Left ventricle myocardium inferior (tissue), 1 donor: Measurements from ENCODE around the gene GTF3C6. TPM values are rescaled to one million over a fixed set of nuclear protein-coding genes. Genes with fewer than 3 reads are reported as not detected.

Source experiments
- DNase-seq: peaks from one replicate; pipeline ENCODE4 v3.0.0-alpha.2; 2020
- H3K27ac ChIP-seq: fragments of 200-600 bp; replicated peaks from 2 replicates; pipeline ENCODE4 v1.8.0; 2021
- H3K27me3 ChIP-seq: fragments of 200-600 bp; 2 replicates; pipeline ENCODE4 v1.8.0; 2021; ENCODE audit warnings: low read depth
- H3K36me3 ChIP-seq: fragments of 200-600 bp; 2 replicates; pipeline ENCODE4 v1.8.0; 2021
- H3K4me1 ChIP-seq: fragments of 200-600 bp; 2 replicates; pipeline ENCODE4 v1.8.0; 2021
- H3K4me3 ChIP-seq: fragments of 200-600 bp; 2 replicates; pipeline ENCODE4 v1.8.0; 2021; ENCODE audit warnings: mild to moderate bottlenecking, moderate library complexity
- H3K9me3 ChIP-seq: fragments of 200-600 bp; replicated peaks from 2 replicates; pipeline ENCODE4 v1.8.0; 2021
- intact Hi-C: fragments of 100-400 bp; cut with micrococcal nuclease; formaldehyde crosslinking; loops from one replicate; pipeline ENCODE4 v1.11.0; 2022
- total RNA-seq: library from RNA; stranded (reverse); fragmentation: NEBNext Ultra II Directional; extraction: Animal tissue kit (Norgen Biotek cat#: 25700); gene quantifications from one replicate; pipeline ENCODE4 v1.2.1, GENCODE V29; 2021
- TF ChIP-seq, protein P1 (sequence below): fragments of 200-600 bp; IDR thresholded peaks from 2 replicates; pipeline ENCODE4 v1.8.0; 2021; ENCODE audit warnings: antibody characterized with exemption, mild to moderate bottlenecking, borderline replicate concordance
- donor health status: DM: no; HTN: yes; CAD: no; lungs with severe emphysema.

GTF3C6 gene
- total RNA-seq, 1 donor from 2014 or later, result 102 TPM

GRCh38 chr6:110980648-110981047, 22.1 kb downstream of the GTF3C6 start:
- intact Hi-C loops, result no loop called here
- Histone ChIP-seq H3K36me3 (peaks cover 10% of the 10 kb centered on the region), H3K4me1 (peaks cover 29% of the 10 kb centered on the region), H3K9me3 (no peaks in the 10 kb centered on the region), H3K27ac (no peak overlapping the region), H3K27me3 (no peaks in the 10 kb centered on the region), H3K4me3 (peak overlapping the region; percentile 83)
- TF ChIP-seq, protein P1, sequence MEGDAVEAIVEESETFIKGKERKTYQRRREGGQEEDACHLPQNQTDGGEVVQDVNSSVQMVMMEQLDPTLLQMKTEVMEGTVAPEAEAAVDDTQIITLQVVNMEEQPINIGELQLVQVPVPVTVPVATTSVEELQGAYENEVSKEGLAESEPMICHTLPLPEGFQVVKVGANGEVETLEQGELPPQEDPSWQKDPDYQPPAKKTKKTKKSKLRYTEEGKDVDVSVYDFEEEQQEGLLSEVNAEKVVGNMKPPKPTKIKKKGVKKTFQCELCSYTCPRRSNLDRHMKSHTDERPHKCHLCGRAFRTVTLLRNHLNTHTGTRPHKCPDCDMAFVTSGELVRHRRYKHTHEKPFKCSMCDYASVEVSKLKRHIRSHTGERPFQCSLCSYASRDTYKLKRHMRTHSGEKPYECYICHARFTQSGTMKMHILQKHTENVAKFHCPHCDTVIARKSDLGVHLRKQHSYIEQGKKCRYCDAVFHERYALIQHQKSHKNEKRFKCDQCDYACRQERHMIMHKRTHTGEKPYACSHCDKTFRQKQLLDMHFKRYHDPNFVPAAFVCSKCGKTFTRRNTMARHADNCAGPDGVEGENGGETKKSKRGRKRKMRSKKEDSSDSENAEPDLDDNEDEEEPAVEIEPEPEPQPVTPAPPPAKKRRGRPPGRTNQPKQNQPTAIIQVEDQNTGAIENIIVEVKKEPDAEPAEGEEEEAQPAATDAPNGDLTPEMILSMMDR, result no peak
- no peak for DNase-seq

DNA sequence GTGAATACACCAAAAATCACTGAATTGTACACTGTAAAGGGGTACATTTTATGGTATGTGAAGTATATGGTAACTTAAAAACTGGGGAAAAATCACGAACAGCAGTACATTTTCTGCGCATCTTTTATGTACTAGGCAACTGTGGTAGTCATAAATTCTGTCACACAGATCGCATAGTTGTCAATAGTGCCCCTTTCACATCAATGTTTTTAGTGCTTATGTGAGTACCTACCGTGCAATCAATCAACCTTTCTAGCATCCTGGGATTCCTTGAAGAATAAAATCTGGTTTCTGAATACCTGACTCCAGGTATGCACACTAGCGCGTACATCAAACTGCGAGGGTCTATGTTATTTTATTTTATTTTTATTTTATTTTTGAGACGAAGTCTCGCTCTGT, 22.7 kb downstream of the GTF3C6 start:
- Histone ChIP-seq H3K4me3 (peak overlapping the region; percentile 83), H3K36me3 (peaks cover 16% of the 10 kb centered on the region), H3K9me3 (no peaks in the 10 kb centered on the region), H3K27me3 (no peaks in the 10 kb centered on the region), H3K27ac (peak overlapping the region; percentile 94), H3K4me1 (peaks cover 29% of the 10 kb centered on the region)
- TF ChIP-seq, protein P1, result no peak
- no peak for DNase-seq
- intact Hi-C loops, result no loop called here

GRCh38 chr6:110990840-110991576, 32.5 kb downstream of the GTF3C6 start:
- TF ChIP-seq, protein P1, result no peak
- Histone ChIP-seq H3K9me3 (no peaks in the 10 kb centered on the region), H3K4me3 (no peak overlapping the region), H3K36me3 (peaks cover 81% of the 10 kb centered on the region), H3K4me1 (no peaks in the 10 kb centered on the region), H3K27me3 (no peaks in the 10 kb centered on the region), H3K27ac (no peak overlapping the region)
- intact Hi-C loops, result no loop called here
- DNase-seq, result no peak

- DNase-seq, result no peak
- no peaks in the 10 kb centered on the region for H3K27me3 ChIP-seq
- H3K27ac ChIP-seq, result no peak overlapping the region
- TF ChIP-seq, protein P1, result no peak
- H3K9me3 ChIP-seq, result no peaks in the 10 kb centered on the region
- peaks cover 72% of the 10 kb centered on the region for H3K36me3 ChIP-seq
- no peaks in the 10 kb centered on the region for H3K4me1 ChIP-seq
- intact Hi-C loops, result no loop called here
- no peak overlapping the region for H3K4me3 ChIP-seq
Measured at GRCh38 chr6:110996691-110997090, 38.2 kb downstream of the GTF3C6 start.

- intact Hi-C loops, result no loop called here
- H3K36me3 ChIP-seq, result peaks cover 85% of the 10 kb centered on the region
- no peak for DNase-seq
- TF ChIP-seq, protein P1, result peak; percentile 60
- no peaks in the 10 kb centered on the region for H3K9me3 ChIP-seq
- no peak overlapping the region for H3K4me3 ChIP-seq
- H3K4me1 ChIP-seq, result no peaks in the 10 kb centered on the region
- H3K27me3 ChIP-seq, result no peaks in the 10 kb centered on the region
- H3K27ac ChIP-seq, result no peak overlapping the region
Measured at GRCh38 chr6:110999634-111000270, 41.2 kb downstream of the GTF3C6 start.
